Mammary epithelial cell (primary cell): ENCODE results near the gene BLVRB.

ENCODE experiments used
- CTCF ChIP-seq, 2 donors: IDR thresholded peaks in 1 of 2; conservative IDR thresholded peaks in 1 of 2; 2 replicates each; pipeline ENCODE4 v1.5.1; 2011 to 2012; ENCODE audit warnings: inconsistent platforms in 2 of 2, low read length in 2 of 2, mild to moderate bottlenecking in 2 of 2, control low read depth in 1 of 2, low read depth in 1 of 2; ENCODE audit not compliant: insufficient read depth in 1 of 2; ENCODE audit errors: extremely low read depth in 1 of 2
- EZH2 ChIP-seq: IDR thresholded peaks from 2 replicates; pipeline ENCODE4 v1.6.1; 2012; ENCODE audit warnings: low read length, inconsistent platforms, borderline replicate concordance

DNA sequence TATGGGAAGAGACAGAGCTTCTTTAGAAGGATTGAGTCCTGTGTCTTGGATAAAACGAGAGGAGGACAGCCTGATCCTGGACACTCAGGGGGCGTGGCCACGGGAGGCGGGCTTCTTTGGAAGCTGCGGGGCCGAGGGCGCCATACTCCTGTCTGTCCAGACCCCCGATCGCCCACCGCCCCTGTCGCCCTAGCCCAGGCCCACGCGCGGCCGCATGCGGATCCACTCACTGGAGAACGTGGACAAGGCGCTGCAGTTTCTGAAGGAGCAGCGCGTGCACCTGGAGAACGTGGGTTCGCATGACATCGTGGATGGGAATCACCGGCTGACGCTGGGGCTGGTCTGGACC lies 24.3 kb upstream of the BLVRB start:
- TF ChIP-seq CTCF (conservative IDR thresholded peaks at IDR 0.05 in 1 of 2, IDR thresholded peaks at IDR 0.05 in 1 of 2; ENCODE audit: extremely low read depth in 1 of 2, insufficient read depth in 1 of 2, low read depth in 1 of 2, low read length in 2 of 2) (no peak), EZH2 (no peak)
